Measurements from ENCODE around the gene FAM120C.

- TF ChIP-seq EZH2 (IDR thresholded peaks at IDR 0.05; ENCODE audit: borderline replicate concordance, low read length) (no peak), CTCF (conservative IDR thresholded peaks at IDR 0.05 in 1 of 2, IDR thresholded peaks at IDR 0.05 in 1 of 2; ENCODE audit: extremely low read depth in 1 of 2, insufficient read depth in 1 of 2, low read depth in 1 of 2, low read length in 2 of 2) (no peak)
These were observed 48.8 kb downstream of the FAM120C start for GRCh38 chrX:54134269-54134668.
